B cell (primary cell): ENCODE results near the gene ITPRIPL2. TPM values are rescaled to one million over a fixed set of nuclear protein-coding genes. Genes with fewer than 3 reads are reported as not detected.

Source experiments
- ATAC-seq: fragments of 200-7000 bp; cut with Tn5 transposase; one replicate; pipeline ENCODE4 v1.10.0; 2021; ENCODE audit warnings: low read depth, mild to moderate bottlenecking, moderate number of reproducible peaks, moderate library complexity
- CTCF ChIA-PET: fragments of 350-600 bp; sonication (Branson Sonifier 250); formaldehyde crosslinking; loops from one replicate; lab custom pipeline; 2021; ENCODE audit warnings: antibody characterized with exemption, inconsistent platforms; lab: Charles Lee
- POLR2A ChIA-PET: fragments of 350-600 bp; sonication (Branson Sonifier 250); formaldehyde crosslinking; loops from one replicate; lab custom pipeline; 2021; ENCODE audit warnings: antibody characterized with exemption; lab: Charles Lee
- DNase-seq: peaks from one replicate; pipeline ENCODE4 v3.0.0; 2013
- H2AFZ ChIP-seq: 2 replicates; pipeline ENCODE4 v1.6.1; 2012; ENCODE audit warnings: mild to moderate bottlenecking, low read depth, low read length; ENCODE audit not compliant: insufficient read depth, poor library complexity, severe bottlenecking
- H3K27ac ChIP-seq, 2 donors: 1 replicate in 1 of 2; 2 replicates in 1 of 2; pipeline ENCODE4 v1.5.1; 2012 to 2013; ENCODE audit warnings: low read length in 2 of 2, mild to moderate bottlenecking in 2 of 2, moderate library complexity in 1 of 2
- H3K27me3 ChIP-seq, 4 experiments: fragments of 200-600 bp in 1 of 4; sonication (generic) in 1 of 4; replicated peaks in 1 of 4; 1 replicate in 2 of 4; 2 replicates in 2 of 4; pipeline versions ENCODE4 v1.6.1 to v1.7.0; 2013 to 2016; ENCODE audit warnings: low read length in 3 of 4, mild to moderate bottlenecking in 2 of 4, mixed read lengths in 1 of 4, moderate library complexity in 1 of 4; ENCODE audit not compliant: insufficient read depth in 4 of 4, control insufficient read depth in 3 of 4; ENCODE audit errors: control extremely low read depth in 1 of 4
- H3K36me3 ChIP-seq, 2 experiments: replicated peaks in 1 of 2; 1 replicate in 1 of 2; 2 replicates in 1 of 2; pipeline versions ENCODE4 v1.6.1 to v1.7.1; 2013; ENCODE audit warnings: low read length in 1 of 2; ENCODE audit not compliant: insufficient read depth in 2 of 2, control insufficient read depth in 1 of 2; ENCODE audit errors: control extremely low read depth in 1 of 2, extremely low read depth in 1 of 2
- H3K4me1 ChIP-seq, 2 donors: fragments of 200-600 bp in 1 of 2; sonication (generic) in 1 of 2; 1 replicate in 1 of 2; 2 replicates in 1 of 2; pipeline versions ENCODE4 v1.5.1 to v1.6.1; 2013 to 2017; ENCODE audit warnings: low read length in 2 of 2; ENCODE audit not compliant: control insufficient read depth in 2 of 2, insufficient read depth in 2 of 2
- H3K4me2 ChIP-seq: replicated peaks from 2 replicates; pipeline ENCODE3; 2012; ENCODE audit warnings: mild to moderate bottlenecking, low read depth, low read length; ENCODE audit not compliant: poor library complexity, severe bottlenecking
- H3K4me3 ChIP-seq, 5 experiments: fragments of 200-600 bp in 1 of 5; sonication (generic) in 1 of 5; 1 replicate in 3 of 5; 2 replicates in 2 of 5; pipeline versions ENCODE4 v1.5.1 to v1.7.0; 2011 to 2016; ENCODE audit warnings: low read length in 4 of 5, mild to moderate bottlenecking in 4 of 5, low read depth in 2 of 5, control low read depth in 1 of 5, moderate library complexity in 1 of 5; ENCODE audit not compliant: insufficient read depth in 1 of 5; ENCODE audit errors: control extremely low read depth in 1 of 5, extremely low read depth in 1 of 5
- H3K79me2 ChIP-seq: fragments of 200-600 bp; sonication (generic); one replicate; pipeline ENCODE4 v1.6.0; 2016; ENCODE audit warnings: low read length; ENCODE audit not compliant: control insufficient read depth, insufficient read depth
- H3K9ac ChIP-seq: fragments of 200-600 bp; sonication (generic); 2 replicates; pipeline ENCODE4 v1.6.1; 2017; ENCODE audit warnings: mild to moderate bottlenecking, low read length, moderate library complexity
- H3K9me3 ChIP-seq, 3 donors: one replicate each; pipeline versions ENCODE4 v1.6.1 to v1.7.1; 2013; ENCODE audit warnings: low read length in 2 of 3; ENCODE audit not compliant: control insufficient read depth in 2 of 3, insufficient read depth in 1 of 3; ENCODE audit errors: control extremely low read depth in 1 of 3
- H4K20me1 ChIP-seq: 2 replicates; pipeline ENCODE4 v1.6.0; 2012; ENCODE audit warnings: mild to moderate bottlenecking, low read length; ENCODE audit not compliant: insufficient read depth, control insufficient read depth, poor library complexity, severe bottlenecking
- H3K27ac Mint-ChIP-seq: one replicate; pipeline ENCODE4 v1.8.0; 2021; ENCODE audit warnings: mixed read lengths
- H3K27me3 Mint-ChIP-seq: one replicate; pipeline ENCODE4 v1.8.0; 2021; ENCODE audit warnings: mixed read lengths
- H3K4me1 Mint-ChIP-seq: one replicate; pipeline ENCODE4 v1.8.0; 2021; ENCODE audit warnings: mixed read lengths
- H3K4me3 Mint-ChIP-seq: one replicate; pipeline ENCODE4 v1.8.0; 2021; ENCODE audit warnings: mixed read lengths
- H3K9me3 Mint-ChIP-seq: one replicate; pipeline ENCODE4 v1.8.0; 2022; ENCODE audit warnings: mixed read lengths; ENCODE audit not compliant: insufficient read depth
- CTCF ChIP-seq: fragments of 200-600 bp; IDR thresholded peaks from one replicate; pipeline ENCODE4 v1.8.0; 2022; ENCODE audit warnings: antibody characterized with exemption, mild to moderate bottlenecking
- EZH2 ChIP-seq: IDR thresholded peaks from 2 replicates; pipeline ENCODE4 v1.6.1; 2012; ENCODE audit warnings: borderline replicate concordance, low read depth, mild to moderate bottlenecking, moderate library complexity, low read length; ENCODE audit not compliant: insufficient read depth, poor library complexity, severe bottlenecking
- WGBS: methylation state at CpG from one replicate; pipeline ENCODE4 v1.1.5; 2013; ENCODE audit warnings: missing lambda C conversion rate; ENCODE audit not compliant: insufficient coverage; 5-methylcytosine and 5-hydroxymethylcytosine counted together
- intact Hi-C: fragments of 100-400 bp; cut with micrococcal nuclease; formaldehyde crosslinking; loops from one replicate; pipeline ENCODE4 v1.10.0; 2022
- polyA plus RNA-seq: library from polyadenylated mRNA; depleted of rRNA; stranded (reverse); fragments of >200 nt; gene quantifications from 2 replicates; pipeline ENCODE4 v1.2.3, GENCODE V29; 2012
- total RNA-seq, 2 donors: library from RNA; stranded (reverse); fragments of 120-200 nt in 1 of 2; gene quantifications; 1 replicate in 1 of 2; 2 replicates in 1 of 2; pipeline versions ENCODE4 v1.2.3 to v1.2.4, GENCODE V29; 2013 to 2022

Gene ITPRIPL2
- total and polyA plus RNA-seq, 2 donors (not counting 1 experiment from before 2014, with no cell fraction given) = 1.1 to 15.4 TPM

- POLR2A ChIA-PET = no interaction called here
- H3K9me3 ChIP-seq = peaks cover 0 to 5% (median 0%) of the 10 kb centered on the region in 3 donors
- peaks cover 0 to 16% (median 0%) of the 10 kb centered on the region in 4 experiments for H3K27me3 ChIP-seq
- no peak overlapping the region for H3K4me3 ChIP-seq
- H3K27me3 Mint-ChIP-seq = peaks cover 7% of the 10 kb centered on the region
- CTCF ChIA-PET = interaction anchor here (0.6 to 1.1 kb wide), 2 partner anchors 78 to 210 kb away, joined by 3 to 4 read pairs; no protein-coding TSS in a partner anchor
- H3K27ac Mint-ChIP-seq = no peak overlapping the region
- no peak overlapping the region for H2AFZ ChIP-seq
- peaks cover 5 to 19% of the 10 kb centered on the region in 2 donors for H3K4me1 ChIP-seq
- DNase-seq (no peak), ATAC-seq (no peak)
- TF ChIP-seq EZH2 (no peak), CTCF (no peak)
- H3K4me1 Mint-ChIP-seq = peaks cover 10% of the 10 kb centered on the region
- no peak overlapping the region for H3K4me2 ChIP-seq
- no peak overlapping the region for H3K4me3 Mint-ChIP-seq
- WGBS = 100% methylated on average over 1 of the region's 5 CpGs
- H3K27ac ChIP-seq = no peak overlapping the region
- intact Hi-C loops = loop anchor here (5.0 kb wide), 1 partner anchor 98 kb away; the partner anchor contains the start of gene COQ7
- no peaks in the 10 kb centered on the region for H4K20me1 ChIP-seq
- peaks cover 5% of the 10 kb centered on the region for H3K9me3 Mint-ChIP-seq
- no peaks in the 10 kb centered on the region for H3K36me3 ChIP-seq
- no peak overlapping the region for H3K9ac ChIP-seq
- no peaks in the 10 kb centered on the region for H3K79me2 ChIP-seq
Observed at GRCh38 chr16:19165101-19165500, 51.3 kb downstream of the ITPRIPL2 start.

- Histone ChIP-seq H2AFZ (no peak overlapping the region), H3K9ac (no peak overlapping the region), H3K27ac (no peak overlapping the region), H3K36me3 (no peaks in the 10 kb centered on the region), H3K9me3 (peaks cover 0 to 5% (median 0%) of the 10 kb centered on the region in 3 donors), H3K4me1 (peaks cover 5 to 22% of the 10 kb centered on the region in 2 donors), H3K27me3 (peaks cover 0 to 16% (median 0%) of the 10 kb centered on the region in 4 experiments), H3K4me2 (no peak overlapping the region), H4K20me1 (no peaks in the 10 kb centered on the region), H3K4me3 (no peak overlapping the region), H3K79me2 (no peaks in the 10 kb centered on the region)
- CTCF ChIA-PET = interaction anchor here (0.9 to 1.7 kb wide), 5 partner anchors 47 to 337 kb away, joined by 3 to 8 read pairs (median 3); no protein-coding TSS in a partner anchor
- Mint-ChIP-seq H3K27me3 (peaks cover 11% of the 10 kb centered on the region), H3K9me3 (peaks cover 5% of the 10 kb centered on the region), H3K4me3 (no peak overlapping the region), H3K27ac (no peak overlapping the region), H3K4me1 (peaks cover 19% of the 10 kb centered on the region)
- TF ChIP-seq CTCF = no peak
- no peak for TF ChIP-seq EZH2
- WGBS = 100% methylated on average over 1 of the region's 2 CpGs
- POLR2A ChIA-PET = no interaction called here
- DNase-seq = no peak
- intact Hi-C loops = loop anchor here (5.0 kb wide), 1 partner anchor 99 kb away; the partner anchor contains the start of gene COQ7
- no peak for ATAC-seq
Observed at GRCh38 chr16:19166500-19166899, 52.7 kb downstream of the ITPRIPL2 start.
